ENCODE results near the gene LRRN2. TPM values are rescaled to one million over a fixed set of nuclear protein-coding genes. Genes with fewer than 3 reads are reported as not detected.
A peak's percentile ranks its signal among the peaks of the same experiment; 100 is the strongest.

The LRRN2 gene
- total and polyA plus RNA-seq, 4 donors, result 0.97 to 4.4 (median 1.2) TPM

DNA sequence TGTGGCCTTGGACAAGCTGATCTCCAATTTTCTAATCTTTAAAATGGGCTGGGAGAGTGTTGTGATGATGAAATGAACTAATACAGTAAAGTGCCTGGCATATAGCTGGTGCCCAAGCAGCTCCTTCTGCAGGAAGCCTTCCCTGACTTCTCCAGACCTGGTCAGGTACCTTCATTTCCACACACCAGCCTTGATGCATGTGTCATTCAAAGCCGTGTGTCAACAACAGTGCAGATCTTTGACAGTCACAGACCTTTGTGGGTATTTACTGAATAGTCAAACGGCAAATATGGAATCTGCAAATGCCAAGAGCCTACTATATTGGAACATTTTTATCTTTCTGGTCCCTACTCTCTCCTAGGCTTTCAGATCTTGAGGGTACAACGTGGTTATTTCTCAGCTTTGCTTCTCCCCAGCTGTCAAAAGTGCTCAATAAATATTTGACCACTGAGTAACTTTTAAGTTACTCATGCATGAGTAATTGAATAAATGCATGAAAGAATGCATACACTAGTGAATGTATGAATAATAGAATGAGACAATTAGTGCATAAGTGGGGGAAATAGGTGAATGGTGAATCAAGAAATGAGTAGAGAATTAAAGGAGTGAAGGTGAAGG, 94.0 kb downstream of the LRRN2 start:
- Histone ChIP-seq H3K9ac (ENCODE audit: insufficient read depth in 1 of 2, low read length in 2 of 2) (no peak overlapping the region), H3K9me3 (ENCODE audit: control insufficient read depth in 4 of 4, insufficient read depth in 3 of 4, low read length in 3 of 4) (no peaks in the 10 kb centered on the region), H3K27ac (ENCODE audit: low read depth in 1 of 2, low read length in 1 of 2) (no peak overlapping the region), H3K4me1 (ENCODE audit: control insufficient read depth in 5 of 5, insufficient read depth in 5 of 5, low read length in 5 of 5) (no peaks in the 10 kb centered on the region), H3K36me3 (ENCODE audit: control insufficient read depth in 4 of 4, insufficient read depth in 4 of 4, low read length in 4 of 4) (no peaks in the 10 kb centered on the region), H3K4me3 (no peak overlapping the region), H3K27me3 (ENCODE audit: control insufficient read depth in 3 of 3, insufficient read depth in 3 of 3, low read length in 2 of 3) (no peaks in the 10 kb centered on the region)
- TF ChIP-seq, protein P1, sequence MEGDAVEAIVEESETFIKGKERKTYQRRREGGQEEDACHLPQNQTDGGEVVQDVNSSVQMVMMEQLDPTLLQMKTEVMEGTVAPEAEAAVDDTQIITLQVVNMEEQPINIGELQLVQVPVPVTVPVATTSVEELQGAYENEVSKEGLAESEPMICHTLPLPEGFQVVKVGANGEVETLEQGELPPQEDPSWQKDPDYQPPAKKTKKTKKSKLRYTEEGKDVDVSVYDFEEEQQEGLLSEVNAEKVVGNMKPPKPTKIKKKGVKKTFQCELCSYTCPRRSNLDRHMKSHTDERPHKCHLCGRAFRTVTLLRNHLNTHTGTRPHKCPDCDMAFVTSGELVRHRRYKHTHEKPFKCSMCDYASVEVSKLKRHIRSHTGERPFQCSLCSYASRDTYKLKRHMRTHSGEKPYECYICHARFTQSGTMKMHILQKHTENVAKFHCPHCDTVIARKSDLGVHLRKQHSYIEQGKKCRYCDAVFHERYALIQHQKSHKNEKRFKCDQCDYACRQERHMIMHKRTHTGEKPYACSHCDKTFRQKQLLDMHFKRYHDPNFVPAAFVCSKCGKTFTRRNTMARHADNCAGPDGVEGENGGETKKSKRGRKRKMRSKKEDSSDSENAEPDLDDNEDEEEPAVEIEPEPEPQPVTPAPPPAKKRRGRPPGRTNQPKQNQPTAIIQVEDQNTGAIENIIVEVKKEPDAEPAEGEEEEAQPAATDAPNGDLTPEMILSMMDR (IDR thresholded peaks at IDR 0.05; ENCODE audit: control extremely low read depth, extremely low read depth), result no peak
- DNase-seq, result no peak
- WGBS, 2 donors, result 63 to 79% methylated on average over 3 of the region's 3 CpGs
- ATAC-seq (ENCODE audit: insufficient read depth, low FRiP score), result peak; percentile 47

DNA sequence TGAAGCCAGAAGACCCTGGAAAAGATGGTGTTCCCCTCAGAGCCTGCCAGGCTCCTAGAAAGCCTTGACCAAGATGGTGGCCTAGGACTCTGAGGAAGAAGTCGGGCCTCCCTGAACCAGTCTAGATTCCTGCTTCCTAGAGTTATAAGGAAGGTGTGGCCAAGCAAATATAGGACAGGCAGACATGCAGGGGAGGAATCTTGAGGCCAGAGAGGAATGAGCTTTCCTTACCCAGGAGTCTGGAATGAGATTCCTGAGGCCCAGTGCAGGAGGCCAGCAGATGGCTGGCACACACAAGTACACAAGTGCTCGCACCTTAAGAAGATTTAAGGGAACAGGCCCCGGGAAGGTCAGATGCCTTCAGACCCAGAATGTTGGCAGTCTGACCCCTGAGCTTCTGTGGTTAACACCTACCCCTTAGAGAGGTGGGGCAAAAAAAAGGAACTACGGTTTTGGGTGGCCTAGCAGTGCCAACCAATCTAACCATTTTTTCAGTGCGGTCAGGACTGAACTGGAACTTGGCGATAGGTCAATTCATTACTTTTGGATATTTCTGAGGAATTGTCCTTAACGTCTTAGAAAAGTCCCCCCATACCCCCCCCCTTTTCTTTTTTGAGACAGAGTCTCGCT, 96.0 kb downstream of the LRRN2 start:
- Histone ChIP-seq H3K27me3 (ENCODE audit: control insufficient read depth in 3 of 3, insufficient read depth in 3 of 3, low read length in 2 of 3) (no peaks in the 10 kb centered on the region), H3K4me3 (no peak overlapping the region), H3K9ac (ENCODE audit: insufficient read depth in 1 of 2, low read length in 2 of 2) (no peak overlapping the region), H3K36me3 (ENCODE audit: control insufficient read depth in 4 of 4, insufficient read depth in 4 of 4, low read length in 4 of 4) (no peaks in the 10 kb centered on the region), H3K27ac (ENCODE audit: low read depth in 1 of 2, low read length in 1 of 2) (no peak overlapping the region), H3K9me3 (ENCODE audit: control insufficient read depth in 4 of 4, insufficient read depth in 3 of 4, low read length in 3 of 4) (no peaks in the 10 kb centered on the region), H3K4me1 (ENCODE audit: control insufficient read depth in 5 of 5, insufficient read depth in 5 of 5, low read length in 5 of 5) (no peaks in the 10 kb centered on the region)
- DNase-seq (no peak), ATAC-seq (ENCODE audit: insufficient read depth, low FRiP score) (no peak)
- WGBS, 2 donors, result 80 to 85% methylated on average over 8 of the region's 8 CpGs
- TF ChIP-seq, protein P1 (IDR thresholded peaks at IDR 0.05; ENCODE audit: control extremely low read depth, extremely low read depth), result no peak

DNA sequence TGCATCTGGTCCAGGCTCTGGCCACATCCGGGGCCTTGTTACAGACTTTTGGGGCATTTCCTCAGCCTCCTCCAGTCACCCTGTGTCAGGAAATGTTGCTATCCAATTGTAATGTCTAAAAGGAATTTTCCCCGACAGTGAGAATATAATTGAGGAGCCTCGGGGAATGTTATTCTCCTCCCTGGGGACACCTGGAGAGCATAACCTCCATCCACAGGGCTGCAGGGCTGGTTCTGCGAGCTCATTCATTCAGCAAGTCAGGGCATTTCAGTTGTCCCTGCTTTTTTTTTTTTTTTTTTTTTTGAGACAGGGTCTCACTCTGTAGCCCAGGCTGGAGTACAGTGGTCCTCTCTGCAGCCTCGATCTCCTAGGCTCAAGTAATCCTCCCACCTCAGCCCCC, 96.7 kb downstream of the LRRN2 start:
- TF ChIP-seq, protein P1 (IDR thresholded peaks at IDR 0.05; ENCODE audit: control extremely low read depth, extremely low read depth), result no peak
- no peaks in the 10 kb centered on the region for H3K9me3 ChIP-seq (ENCODE audit: control insufficient read depth in 4 of 4, insufficient read depth in 3 of 4, low read length in 3 of 4)
- DNase-seq, result no peak
- H3K27me3 ChIP-seq (ENCODE audit: control insufficient read depth in 3 of 3, insufficient read depth in 3 of 3, low read length in 2 of 3), result no peaks in the 10 kb centered on the region
- no peak overlapping the region for H3K4me3 ChIP-seq
- ATAC-seq (ENCODE audit: insufficient read depth, low FRiP score), result no peak
- no peaks in the 10 kb centered on the region for H3K4me1 ChIP-seq (ENCODE audit: control insufficient read depth in 5 of 5, insufficient read depth in 5 of 5, low read length in 5 of 5)
- 77 to 84% methylated on average over 5 of the region's 5 CpGs for WGBS, 2 donors
- no peak overlapping the region for H3K27ac ChIP-seq (ENCODE audit: low read depth in 1 of 2, low read length in 1 of 2)
- H3K9ac ChIP-seq (ENCODE audit: insufficient read depth in 1 of 2, low read length in 2 of 2), result no peak overlapping the region
- H3K36me3 ChIP-seq (ENCODE audit: control insufficient read depth in 4 of 4, insufficient read depth in 4 of 4, low read length in 4 of 4), result no peaks in the 10 kb centered on the region
